OCI-LY1 (cell line): ENCODE measurements around the gene SLC26A4.
A peak's percentile ranks its signal among the peaks of the same experiment; 100 is the strongest.

ENCODE experiments used
- H2AFZ ChIP-seq: fragments of 200-600 bp; sonication (generic), shearing (Covaris generic); 2 replicates; pipeline ENCODE4 v1.6.0; 2014; ENCODE audit warnings: antibody characterized with exemption, mild to moderate bottlenecking, low read length
- H3F3A ChIP-seq: fragments of 200-600 bp; sonication (generic), shearing (Covaris generic); 2 replicates; pipeline ENCODE4 v1.6.0; 2014; ENCODE audit warnings: mild to moderate bottlenecking, antibody characterized with exemption, low read length, moderate library complexity; ENCODE audit not compliant: insufficient read depth
- H3K27ac ChIP-seq: fragments of 200-600 bp; sonication (generic); 2 replicates; pipeline ENCODE4 v1.5.1; 2014; ENCODE audit warnings: low read length, mixed run types, mild to moderate bottlenecking, low read depth; ENCODE audit not compliant: poor library complexity, severe bottlenecking
- H3K27me3 ChIP-seq: fragments of 200-600 bp; sonication (generic); 2 replicates; pipeline ENCODE4 v1.6.0; 2014; ENCODE audit warnings: antibody characterized with exemption, mild to moderate bottlenecking, low read length, moderate library complexity; ENCODE audit not compliant: insufficient read depth
- H3K36me3 ChIP-seq: fragments of 200-600 bp; sonication (generic); 2 replicates; pipeline ENCODE4 v1.6.1; 2014; ENCODE audit warnings: mild to moderate bottlenecking, antibody characterized with exemption, low read length, moderate library complexity, mixed read lengths; ENCODE audit not compliant: insufficient read depth
- H3K4me1 ChIP-seq: fragments of 200-600 bp; sonication (generic); 2 replicates; pipeline ENCODE4 v1.5.1; 2014; ENCODE audit warnings: mild to moderate bottlenecking, low read length, moderate library complexity; ENCODE audit not compliant: insufficient read depth, severe bottlenecking
- H3K4me2 ChIP-seq: fragments of 200-600 bp; sonication (generic), shearing (Covaris generic); 2 replicates; pipeline ENCODE4 v1.6.1; 2014; ENCODE audit warnings: low read length
- H3K4me3 ChIP-seq: fragments of 200-600 bp; sonication (generic); 2 replicates; pipeline ENCODE4 v1.5.1; 2014; ENCODE audit warnings: low read length, low read depth, mild to moderate bottlenecking, mixed read lengths; ENCODE audit not compliant: poor library complexity, severe bottlenecking
- H3K79me2 ChIP-seq: fragments of 200-600 bp; shearing (Covaris generic); 2 replicates; pipeline ENCODE4 v1.6.1; 2016; ENCODE audit warnings: mixed run types, low read length, mixed read lengths; ENCODE audit not compliant: insufficient read depth
- H3K9ac ChIP-seq: fragments of 200-600 bp; sonication (generic), shearing (Covaris generic); 2 replicates; pipeline ENCODE4 v1.6.1; 2014; ENCODE audit warnings: mild to moderate bottlenecking, low read length, mixed read lengths
- H3K9me2 ChIP-seq: fragments of 200-600 bp; sonication (generic), shearing (Covaris generic); 2 replicates; pipeline ENCODE4 v1.6.1; 2014; ENCODE audit warnings: low read depth, mild to moderate bottlenecking, low read length, mixed read lengths
- H3K9me3 ChIP-seq: fragments of 200-600 bp; shearing (Covaris generic); 2 replicates; pipeline ENCODE4 v1.6.1; 2014; ENCODE audit warnings: low read length, mixed read lengths
- H4K20me1 ChIP-seq: fragments of 200-600 bp; sonication (generic), shearing (Covaris generic); 2 replicates; pipeline ENCODE4 v1.6.0; 2016; ENCODE audit warnings: mild to moderate bottlenecking, low read length; ENCODE audit not compliant: insufficient read depth
- CTCF ChIP-seq: fragments of 200-600 bp; sonication (generic), shearing (Covaris generic); IDR thresholded peaks from 2 replicates; pipeline ENCODE4 v1.5.1; 2017; ENCODE audit warnings: mild to moderate bottlenecking, antibody characterized with exemption, low read length, moderate library complexity, mixed read lengths
- EZH2 ChIP-seq: fragments of 200-600 bp; sonication (generic), shearing (Covaris generic); IDR thresholded peaks from 2 replicates; pipeline ENCODE4 v1.8.0; 2017; ENCODE audit warnings: borderline replicate concordance, mixed run types, mild to moderate bottlenecking, antibody characterized with exemption, low read length, moderate library complexity, mixed read lengths

The SLC26A4 gene

GRCh38 chr7:107721286-107721685, 60.7 kb downstream of the SLC26A4 start:
- H3K36me3 ChIP-seq = no peaks in the 10 kb centered on the region
- no peak overlapping the region for H3K4me2 ChIP-seq
- no peaks in the 10 kb centered on the region for H4K20me1 ChIP-seq
- no peaks in the 10 kb centered on the region for H3F3A ChIP-seq
- H2AFZ ChIP-seq = no peak overlapping the region
- TF ChIP-seq CTCF (no peak), EZH2 (no peak)
- no peak overlapping the region for H3K27ac ChIP-seq
- no peak overlapping the region for H3K4me3 ChIP-seq
- H3K27me3 ChIP-seq = no peaks in the 10 kb centered on the region
- no peak overlapping the region for H3K9ac ChIP-seq
- H3K79me2 ChIP-seq = no peaks in the 10 kb centered on the region
- no peaks in the 10 kb centered on the region for H3K4me1 ChIP-seq
- H3K9me2 ChIP-seq = no peaks in the 10 kb centered on the region
- H3K9me3 ChIP-seq = no peaks in the 10 kb centered on the region

- no peaks in the 10 kb centered on the region for H3K9me2 ChIP-seq
- H3K4me3 ChIP-seq = no peak overlapping the region
- TF ChIP-seq CTCF (no peak), EZH2 (no peak)
- H3K4me2 ChIP-seq = no peak overlapping the region
- H3K9me3 ChIP-seq = no peaks in the 10 kb centered on the region
- H4K20me1 ChIP-seq = no peaks in the 10 kb centered on the region
- H3K27me3 ChIP-seq = no peaks in the 10 kb centered on the region
- no peak overlapping the region for H3K9ac ChIP-seq
- H3K4me1 ChIP-seq = no peaks in the 10 kb centered on the region
- no peak overlapping the region for H3K27ac ChIP-seq
- H3K36me3 ChIP-seq = no peaks in the 10 kb centered on the region
- no peaks in the 10 kb centered on the region for H3K79me2 ChIP-seq
- H3F3A ChIP-seq = no peaks in the 10 kb centered on the region
- no peak overlapping the region for H2AFZ ChIP-seq
Observed at GRCh38 chr7:107723255-107723654, 62.6 kb downstream of the SLC26A4 start.

GRCh38 chr7:107725138-107725740, 64.6 kb downstream of the SLC26A4 start:
- H3K9me2 ChIP-seq = no peaks in the 10 kb centered on the region
- H3K27ac ChIP-seq = no peak overlapping the region
- H3K9ac ChIP-seq = no peak overlapping the region
- H3K4me3 ChIP-seq = no peak overlapping the region
- no peaks in the 10 kb centered on the region for H4K20me1 ChIP-seq
- H3K79me2 ChIP-seq = no peaks in the 10 kb centered on the region
- H3K4me2 ChIP-seq = no peak overlapping the region
- H3K9me3 ChIP-seq = no peaks in the 10 kb centered on the region
- no peaks in the 10 kb centered on the region for H3F3A ChIP-seq
- no peak overlapping the region for H2AFZ ChIP-seq
- H3K36me3 ChIP-seq = no peaks in the 10 kb centered on the region
- TF ChIP-seq CTCF (peak; percentile 87), EZH2 (no peak)
- no peaks in the 10 kb centered on the region for H3K4me1 ChIP-seq
- no peaks in the 10 kb centered on the region for H3K27me3 ChIP-seq
